GM21367 (cell line): ENCODE data around the gene LIMCH1.

Source experiments
- ATAC-seq: cut with Tn5 transposase; IDR thresholded peaks from one replicate; pipeline ENCODE4 v1.9.1; 2021; ENCODE audit not compliant: unreplicated experiment

LIMCH1 gene

GRCh38 chr4:41601025-41601424, 63.1 kb downstream of the LIMCH1 start:
- ATAC-seq: no peak

- ATAC-seq: no peak
Observed at GRCh38 chr4:41602113-41602512, 64.2 kb downstream of the LIMCH1 start.

- no peak for ATAC-seq
Observed at GRCh38 chr4:41602886-41603498, 65.0 kb downstream of the LIMCH1 start.

- no peak for ATAC-seq
Observed at GRCh38 chr4:41609851-41610250, 71.9 kb downstream of the LIMCH1 start.

GRCh38 chr4:41610474-41610873, 72.5 kb downstream of the LIMCH1 start:
- no peak for ATAC-seq

GRCh38 chr4:41611124-41611838, 73.3 kb downstream of the LIMCH1 start:
- no peak for ATAC-seq

- ATAC-seq: no peak
Observed at GRCh38 chr4:41611881-41612871, 74.2 kb downstream of the LIMCH1 start.

- ATAC-seq: no peak
Observed at GRCh38 chr4:41613386-41613785, 75.4 kb downstream of the LIMCH1 start.

GRCh38 chr4:41613821-41614220, 75.9 kb downstream of the LIMCH1 start:
- no peak for ATAC-seq

GRCh38 chr4:41614519-41614918, 76.6 kb downstream of the LIMCH1 start:
- no peak for ATAC-seq

- no peak for ATAC-seq
Observed at GRCh38 chr4:41619161-41619560, 81.2 kb downstream of the LIMCH1 start.

GRCh38 chr4:41620594-41621256, 82.8 kb downstream of the LIMCH1 start:
- no peak for ATAC-seq

GRCh38 chr4:41622787-41623186, 84.8 kb downstream of the LIMCH1 start:
- ATAC-seq: no peak

GRCh38 chr4:41624765-41625164, 86.8 kb downstream of the LIMCH1 start:
- no peak for ATAC-seq

- no peak for ATAC-seq
Observed at GRCh38 chr4:41625531-41625930, 87.6 kb downstream of the LIMCH1 start.

- ATAC-seq: no peak
Observed at GRCh38 chr4:41628936-41629335, 91.0 kb downstream of the LIMCH1 start.

GRCh38 chr4:41631523-41631922, 93.6 kb downstream of the LIMCH1 start:
- ATAC-seq: no peak

- ATAC-seq: no peak
Observed at GRCh38 chr4:41632481-41633073, 94.6 kb downstream of the LIMCH1 start.

- no peak for ATAC-seq
Observed at GRCh38 chr4:41633321-41633720, 95.4 kb downstream of the LIMCH1 start.

- ATAC-seq: no peak
Observed at GRCh38 chr4:41635441-41635840, 97.5 kb downstream of the LIMCH1 start.

GRCh38 chr4:41638203-41638602, 100.2 kb downstream of the LIMCH1 start:
- ATAC-seq: no peak
